H1 (cell line): ENCODE results near the gene IGF1.

ENCODE experiments used
- CREB1 ChIP-seq: IDR thresholded peaks from 2 replicates; pipeline ENCODE4 v1.6.1; 2012; ENCODE audit warnings: inconsistent platforms
- CTCF ChIP-seq, 3 experiments: IDR thresholded peaks; 1 replicate in 2 of 3; 2 replicates in 1 of 3; pipeline versions ENCODE4 v1.5.1 to v1.6.1; 2011; ENCODE audit warnings: low read length in 3 of 3, mild to moderate bottlenecking in 3 of 3, inconsistent platforms in 2 of 3, low read depth in 1 of 3, moderate library complexity in 1 of 3; ENCODE audit not compliant: insufficient read depth in 1 of 3; ENCODE audit errors: control extremely low read depth in 1 of 3
- EGR1 ChIP-seq: IDR thresholded peaks from 2 replicates; pipeline ENCODE4 v1.6.1; 2011; ENCODE audit warnings: low read depth, low read length, borderline replicate concordance
- EZH2 ChIP-seq: fragments of 200-600 bp; sonication (generic); IDR thresholded peaks from 2 replicates; pipeline ENCODE4 v1.7.1; 2012; ENCODE audit warnings: low read depth, mild to moderate bottlenecking, moderate library complexity, low read length, inconsistent platforms; ENCODE audit not compliant: severe bottlenecking
- FOSL1 ChIP-seq: IDR thresholded peaks from 2 replicates; pipeline ENCODE4 v1.6.1; 2011; ENCODE audit warnings: mild to moderate bottlenecking, low read depth, low read length, moderate library complexity; ENCODE audit not compliant: insufficient read depth
- POLR2A ChIP-seq, 2 experiments: IDR thresholded peaks; 1 replicate in 1 of 2; 2 replicates in 1 of 2; pipeline ENCODE4 v1.6.1; 2011; ENCODE audit warnings: low read depth in 2 of 2, low read length in 2 of 2, mild to moderate bottlenecking in 2 of 2; ENCODE audit errors: control extremely low read depth in 1 of 2
- RAD21 ChIP-seq, 2 experiments: IDR thresholded peaks in 1 of 2; conservative IDR thresholded peaks in 1 of 2; 2 replicates each; pipeline ENCODE4 v1.6.1; 2011; ENCODE audit warnings: low read depth in 2 of 2, low read length in 2 of 2, improper control_type of control experiment in 1 of 2, inconsistent platforms in 1 of 2, mild to moderate bottlenecking in 1 of 2, moderate library complexity in 1 of 2

DNA sequence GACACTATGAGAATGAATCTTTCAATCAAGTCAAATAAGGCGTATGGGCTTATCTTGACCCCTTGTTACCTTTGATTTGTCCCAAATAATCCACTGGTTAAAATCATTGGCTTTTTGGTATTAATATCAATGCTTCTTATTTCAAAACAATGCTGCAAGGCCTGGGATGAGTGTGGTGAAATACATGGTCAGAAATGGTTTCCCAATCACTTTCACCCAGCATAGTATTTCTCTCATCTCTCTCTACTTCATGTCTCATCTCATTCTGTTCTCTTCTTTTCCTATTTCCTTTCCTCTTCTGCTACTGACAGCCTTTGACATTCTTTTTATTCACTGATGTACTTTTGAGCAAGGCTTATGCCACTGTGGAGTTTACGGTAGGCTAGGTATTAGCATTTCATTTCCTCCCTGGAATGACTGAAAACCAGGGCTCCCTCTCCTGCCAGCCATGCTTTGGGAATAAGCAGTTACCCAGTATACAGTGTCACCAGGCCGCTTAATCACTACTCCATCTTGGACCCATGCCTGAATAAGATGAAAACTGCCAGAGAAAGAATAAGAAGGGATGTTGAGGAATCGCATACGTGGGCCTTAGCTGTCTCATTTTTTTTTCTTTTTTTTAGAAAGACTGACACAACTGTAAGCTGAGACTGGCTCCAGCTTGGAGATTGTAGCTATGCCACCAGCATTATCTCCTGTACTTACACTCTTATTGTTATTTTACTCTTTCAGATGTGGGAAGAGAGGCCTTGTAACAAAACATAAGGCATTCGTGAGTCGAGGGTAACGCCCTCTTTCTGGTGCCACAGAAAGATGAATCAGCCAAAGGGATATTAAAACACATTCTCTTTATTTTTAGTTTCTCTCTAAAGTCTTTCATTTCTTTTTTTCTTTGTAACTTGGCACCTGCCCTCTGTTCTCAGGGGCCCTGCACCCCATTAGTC lies 53.5 kb downstream of the IGF1 start:
- TF ChIP-seq FOSL1 (no peak), CTCF (IDR thresholded peaks at IDR 0.05; ENCODE audit: control extremely low read depth in 1 of 3, insufficient read depth in 1 of 3, low read depth in 1 of 3, low read length in 3 of 3) (no peak), EZH2 (no peak), POLR2A (IDR thresholded peaks at IDR 0.05; ENCODE audit: control extremely low read depth in 1 of 2, low read depth in 2 of 2, low read length in 2 of 2) (no peak), EGR1 (no peak), CREB1 (no peak), RAD21 (IDR thresholded peaks at IDR 0.05 in 1 of 2, conservative IDR thresholded peaks at IDR 0.05 in 1 of 2; ENCODE audit: low read depth in 2 of 2, low read length in 2 of 2) (no peak)
